ENCODE data around the gene ITGBL1.

Gene ITGBL1

DNA sequence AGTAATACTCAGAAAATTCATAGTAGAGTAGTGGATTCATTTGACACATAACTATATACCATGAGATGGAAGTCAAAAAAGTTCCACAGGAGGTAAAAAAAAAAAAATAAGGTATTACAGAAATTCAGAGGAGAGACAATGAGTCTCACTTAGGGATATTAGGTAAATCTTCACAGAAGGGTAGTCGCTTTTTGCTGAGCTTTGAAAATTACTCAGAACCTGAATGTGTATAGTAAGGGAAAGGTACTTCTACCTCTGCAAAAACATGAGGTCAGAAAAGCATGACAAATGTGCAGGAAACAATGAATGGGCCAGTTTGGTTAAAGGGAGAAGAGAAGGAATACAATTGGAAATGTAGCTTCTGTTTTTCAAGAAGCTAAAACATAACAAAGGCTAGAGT, 250.6 kb downstream of the ITGBL1 start:
- no peaks in the 10 kb centered on the region for H3K27me3 ChIP-seq (replicated peaks; ENCODE audit: control insufficient read depth, insufficient read depth, low read length)
- no peak overlapping the region for H3K4me3 ChIP-seq (replicated peaks; ENCODE audit: low read depth, low read length)
- TF ChIP-seq CTCF (IDR thresholded peaks at IDR 0.05; ENCODE audit: insufficient read depth, low read length, poor library complexity, severe bottlenecking) = no peak
- H3K36me3 ChIP-seq (ENCODE audit: control insufficient read depth, insufficient read depth, low read length) = no peaks in the 10 kb centered on the region
- no peak for DNase-seq (ENCODE audit: extremely low read depth, insufficient read length)

DNA sequence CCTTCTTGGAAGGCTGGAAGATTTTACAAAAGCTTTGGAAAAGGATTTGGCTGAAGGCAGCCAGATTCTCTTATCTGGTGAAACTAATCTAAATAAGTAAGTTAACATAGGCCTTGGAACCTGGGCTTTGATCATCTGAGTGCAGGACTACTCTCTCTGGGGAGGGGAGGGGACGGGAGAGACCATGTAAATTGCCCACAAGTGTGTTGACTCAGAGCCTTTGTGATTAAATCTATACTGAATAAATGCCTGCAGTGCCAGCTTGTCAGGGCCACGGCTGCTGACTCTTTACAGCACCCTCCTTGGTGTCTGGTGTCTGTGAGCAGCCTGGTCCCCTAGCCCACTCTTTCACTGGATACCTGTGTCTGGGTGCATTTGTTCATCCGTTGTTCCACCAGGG, 251.4 kb downstream of the ITGBL1 start:
- Histone ChIP-seq H3K27me3 (replicated peaks; ENCODE audit: control insufficient read depth, insufficient read depth, low read length) (no peaks in the 10 kb centered on the region), H3K4me3 (replicated peaks; ENCODE audit: low read depth, low read length) (no peak overlapping the region), H3K36me3 (ENCODE audit: control insufficient read depth, insufficient read depth, low read length) (no peaks in the 10 kb centered on the region)
- TF ChIP-seq CTCF (IDR thresholded peaks at IDR 0.05; ENCODE audit: insufficient read depth, low read length, poor library complexity, severe bottlenecking) = no peak
- DNase-seq (ENCODE audit: extremely low read depth, insufficient read length) = no peak

DNA sequence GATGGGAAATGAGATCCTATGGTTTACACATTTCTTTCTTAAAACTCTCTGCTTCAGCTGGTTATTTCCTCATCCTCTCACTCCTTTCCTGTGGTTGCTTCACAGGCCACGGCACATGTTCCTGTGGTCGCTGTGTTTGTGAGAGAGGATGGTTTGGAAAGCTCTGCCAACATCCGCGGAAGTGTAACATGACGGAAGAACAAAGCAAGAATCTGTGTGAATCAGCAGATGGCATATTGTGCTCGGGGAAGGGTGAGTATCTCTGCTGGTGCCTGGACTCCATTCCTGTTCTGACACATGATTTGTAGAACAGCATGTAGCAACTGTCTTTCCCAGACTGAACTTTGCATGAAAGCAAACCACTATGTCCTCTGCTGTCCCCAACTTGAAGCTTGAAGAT, 254.2 kb downstream of the ITGBL1 start:
- TF ChIP-seq CTCF (IDR thresholded peaks at IDR 0.05; ENCODE audit: insufficient read depth, low read length, poor library complexity, severe bottlenecking) = no peak
- Histone ChIP-seq H3K4me3 (replicated peaks; ENCODE audit: low read depth, low read length) (no peak overlapping the region), H3K36me3 (ENCODE audit: control insufficient read depth, insufficient read depth, low read length) (no peaks in the 10 kb centered on the region), H3K27me3 (replicated peaks; ENCODE audit: control insufficient read depth, insufficient read depth, low read length) (no peaks in the 10 kb centered on the region)
- DNase-seq (ENCODE audit: extremely low read depth, insufficient read length) = no peak

DNA sequence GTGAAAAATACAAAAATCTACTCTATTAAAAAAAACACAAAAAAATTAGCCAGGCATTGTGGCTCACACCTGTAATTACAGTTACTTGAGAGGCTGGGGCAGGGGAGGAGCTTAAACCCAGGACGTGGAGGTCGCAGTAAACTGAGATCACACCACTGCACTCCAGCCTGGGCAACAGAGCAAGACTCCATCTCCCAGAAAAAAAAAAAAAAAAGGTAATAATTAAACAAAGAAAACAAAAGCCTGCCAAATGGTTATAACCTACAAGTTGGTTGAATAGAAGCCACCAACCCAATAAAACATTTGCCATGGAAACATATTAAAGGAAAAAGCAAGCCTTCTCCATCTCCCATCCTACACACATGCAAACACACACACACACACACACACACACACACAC, 255.2 kb downstream of the ITGBL1 start:
- Histone ChIP-seq H3K27me3 (replicated peaks; ENCODE audit: control insufficient read depth, insufficient read depth, low read length) (no peaks in the 10 kb centered on the region), H3K4me3 (replicated peaks; ENCODE audit: low read depth, low read length) (no peak overlapping the region), H3K36me3 (ENCODE audit: control insufficient read depth, insufficient read depth, low read length) (no peaks in the 10 kb centered on the region)
- no peak for DNase-seq (ENCODE audit: extremely low read depth, insufficient read length)
- TF ChIP-seq CTCF (IDR thresholded peaks at IDR 0.05; ENCODE audit: insufficient read depth, low read length, poor library complexity, severe bottlenecking) = no peak

DNA sequence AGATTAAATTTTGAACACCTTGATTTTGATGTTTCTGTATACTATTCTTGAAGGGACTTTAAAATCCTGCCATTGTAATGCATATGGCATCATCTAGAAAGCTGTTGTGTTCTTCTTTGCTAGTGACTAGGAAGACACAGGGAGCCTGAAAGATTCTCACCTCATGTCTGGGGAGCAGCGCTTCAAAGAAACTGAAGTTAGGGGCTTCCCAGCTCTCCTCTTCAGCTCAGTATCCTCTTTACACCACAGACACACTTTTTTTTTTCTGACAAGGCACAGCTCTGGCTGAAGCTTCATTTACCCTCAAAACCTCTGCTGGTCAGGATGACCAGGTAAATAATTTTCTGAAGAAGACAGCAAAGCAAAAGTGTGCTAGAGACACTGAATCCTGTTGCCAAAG, 255.6 kb downstream of the ITGBL1 start:
- H3K27me3 ChIP-seq (replicated peaks; ENCODE audit: control insufficient read depth, insufficient read depth, low read length) = no peaks in the 10 kb centered on the region
- no peaks in the 10 kb centered on the region for H3K36me3 ChIP-seq (ENCODE audit: control insufficient read depth, insufficient read depth, low read length)
- H3K4me3 ChIP-seq (replicated peaks; ENCODE audit: low read depth, low read length) = no peak overlapping the region
- no peak for DNase-seq (ENCODE audit: extremely low read depth, insufficient read length)
- TF ChIP-seq CTCF (IDR thresholded peaks at IDR 0.05; ENCODE audit: insufficient read depth, low read length, poor library complexity, severe bottlenecking) = no peak

- Histone ChIP-seq H3K36me3 (ENCODE audit: control insufficient read depth, insufficient read depth, low read length) (no peaks in the 10 kb centered on the region), H3K27me3 (replicated peaks; ENCODE audit: control insufficient read depth, insufficient read depth, low read length) (no peaks in the 10 kb centered on the region), H3K4me3 (replicated peaks; ENCODE audit: low read depth, low read length) (no peak overlapping the region)
- no peak for TF ChIP-seq CTCF (IDR thresholded peaks at IDR 0.05; ENCODE audit: insufficient read depth, low read length, poor library complexity, severe bottlenecking)
- no peak for DNase-seq (ENCODE audit: extremely low read depth, insufficient read length)
Measured at GRCh38 chr13:101709952-101710351, 257.5 kb downstream of the ITGBL1 start.
